DMS53 (cell line): ENCODE data around the gene MALSU1.

ENCODE experiments used
- DNase-seq: peaks from one replicate; lab custom pipeline; 2025; lab: John Stamatoyannopoulos, UW

Gene MALSU1

GRCh38 chr7:23335621-23336020 is 36.5 kb downstream of the MALSU1 start:
- DNase-seq, result no peak

- no peak for DNase-seq
Observed at GRCh38 chr7:23336086-23336485, 36.9 kb downstream of the MALSU1 start.

DNA sequence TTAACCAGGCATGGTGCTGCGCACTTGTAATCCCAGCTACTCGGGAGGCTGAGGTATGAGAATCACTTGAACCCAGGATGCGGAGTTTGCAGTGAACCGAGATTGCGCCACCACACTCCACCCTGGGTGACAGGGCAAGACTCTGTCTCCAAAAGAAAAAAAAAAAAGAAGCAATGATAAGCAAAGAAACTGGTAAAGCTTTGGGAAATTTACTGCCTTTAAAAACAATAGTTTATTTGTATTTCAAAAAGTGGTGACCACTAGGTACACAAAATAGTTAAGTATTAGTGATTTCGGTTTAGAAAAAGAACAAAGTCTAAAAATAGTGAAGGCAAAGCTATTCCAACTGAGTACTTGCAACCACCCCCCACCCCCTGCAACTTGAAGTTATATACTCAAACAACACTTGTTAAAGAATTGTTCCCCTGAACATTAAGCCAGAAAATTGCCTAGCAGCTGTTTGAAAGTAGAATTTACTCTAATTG is 37.7 kb downstream of the MALSU1 start:
- DNase-seq, result no peak

DNA sequence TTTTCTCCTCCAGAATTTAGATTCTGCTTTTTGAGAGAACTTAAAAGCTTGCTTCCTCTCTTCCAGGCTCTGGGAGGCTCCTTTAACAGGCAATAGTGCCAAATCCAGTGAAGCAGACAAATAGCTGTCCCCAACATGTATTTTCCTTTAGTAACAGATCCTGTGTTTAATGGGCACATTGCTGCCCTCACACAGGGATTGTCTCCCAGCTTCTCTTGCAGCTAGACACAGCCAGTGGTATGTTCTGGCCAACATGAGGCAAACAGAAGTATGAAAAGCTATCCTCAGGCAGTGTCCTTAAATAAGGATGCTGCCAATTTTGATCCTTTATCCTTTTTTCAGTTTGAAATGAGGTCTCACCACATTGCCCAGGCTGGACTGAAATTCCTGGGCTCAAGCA is 38.2 kb downstream of the MALSU1 start:
- no peak for DNase-seq

GRCh38 chr7:23338439-23338838 is 39.3 kb downstream of the MALSU1 start:
- no peak for DNase-seq

GRCh38 chr7:23338863-23339262 is 39.7 kb downstream of the MALSU1 start:
- no peak for DNase-seq

DNA sequence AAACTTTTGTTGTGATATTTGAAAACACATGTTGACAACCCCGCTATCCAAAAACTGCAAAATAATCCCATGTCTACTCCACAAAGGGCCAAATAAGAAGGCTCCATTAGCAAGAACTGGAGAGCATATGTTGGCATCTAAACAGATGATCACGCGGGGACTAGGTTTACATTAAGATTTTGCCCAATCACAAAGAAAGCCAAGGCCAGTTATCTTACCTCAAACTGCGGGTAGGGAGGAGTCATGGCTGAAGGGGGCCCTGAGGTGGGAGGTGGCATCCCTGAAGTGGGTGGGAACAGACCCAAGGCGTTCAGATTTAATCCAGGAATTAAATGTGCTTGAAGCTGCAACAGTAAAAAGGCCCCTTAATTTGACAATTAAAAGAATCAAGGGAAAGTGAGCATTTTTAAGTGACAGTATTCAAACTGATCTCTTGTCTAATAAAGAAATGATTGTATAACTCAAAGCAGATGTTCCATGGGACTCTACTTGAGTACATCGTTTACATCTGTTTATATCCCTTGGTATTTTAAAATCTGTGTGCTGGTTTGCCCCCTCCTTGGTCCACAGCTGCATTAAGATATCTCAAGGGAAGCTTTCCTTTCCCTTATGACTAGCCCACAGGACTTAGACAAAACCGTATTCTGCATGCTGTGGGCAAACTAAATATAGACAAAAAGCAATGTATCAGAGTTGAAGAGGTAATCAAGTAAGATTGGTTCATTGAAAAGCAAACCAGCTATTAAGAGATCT is 42.9 kb downstream of the MALSU1 start:
- no peak for DNase-seq

- no peak for DNase-seq
Observed at GRCh38 chr7:23343102-23343501, 44.0 kb downstream of the MALSU1 start.

GRCh38 chr7:23343806-23344475 is 44.8 kb downstream of the MALSU1 start:
- no peak for DNase-seq

DNA sequence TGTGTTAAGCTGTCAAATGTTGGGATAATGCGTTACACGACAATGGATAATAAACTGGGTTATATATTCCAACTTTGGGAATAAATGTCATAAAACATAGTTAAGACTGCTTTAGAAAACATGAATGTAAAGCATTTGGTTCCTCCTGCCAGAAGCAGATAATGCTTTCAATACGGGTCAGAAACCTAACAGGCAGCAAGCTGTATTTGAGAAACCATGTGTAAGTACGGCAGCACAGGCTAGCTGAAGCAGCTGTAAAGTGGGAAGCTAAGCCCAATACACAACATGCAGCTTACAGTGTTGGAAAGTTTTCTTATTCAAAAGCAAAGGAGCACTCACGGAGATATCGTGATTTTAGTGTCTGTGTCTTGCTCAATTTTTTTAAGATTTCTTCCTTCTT is 46.5 kb downstream of the MALSU1 start:
- DNase-seq, result no peak

DNA sequence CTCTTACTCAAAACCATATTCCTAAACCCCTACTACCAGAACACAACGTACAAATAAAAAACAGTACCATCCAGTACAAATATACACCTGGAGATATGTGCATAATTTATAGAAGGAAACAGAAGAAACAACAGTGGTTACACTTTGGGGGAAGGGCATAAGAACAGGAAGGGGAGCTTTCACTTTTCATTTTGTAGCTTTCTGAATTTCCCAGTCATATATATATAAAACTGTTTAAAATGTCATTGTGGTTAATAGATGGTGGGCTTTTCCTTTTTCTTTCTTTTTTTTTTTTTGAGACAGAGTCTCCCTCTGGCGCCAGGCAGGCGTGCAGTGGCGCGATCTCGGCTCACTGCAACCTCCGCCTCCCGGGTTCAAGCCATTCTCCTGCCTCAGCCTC is 47.2 kb downstream of the MALSU1 start:
- DNase-seq, result no peak

DNA sequence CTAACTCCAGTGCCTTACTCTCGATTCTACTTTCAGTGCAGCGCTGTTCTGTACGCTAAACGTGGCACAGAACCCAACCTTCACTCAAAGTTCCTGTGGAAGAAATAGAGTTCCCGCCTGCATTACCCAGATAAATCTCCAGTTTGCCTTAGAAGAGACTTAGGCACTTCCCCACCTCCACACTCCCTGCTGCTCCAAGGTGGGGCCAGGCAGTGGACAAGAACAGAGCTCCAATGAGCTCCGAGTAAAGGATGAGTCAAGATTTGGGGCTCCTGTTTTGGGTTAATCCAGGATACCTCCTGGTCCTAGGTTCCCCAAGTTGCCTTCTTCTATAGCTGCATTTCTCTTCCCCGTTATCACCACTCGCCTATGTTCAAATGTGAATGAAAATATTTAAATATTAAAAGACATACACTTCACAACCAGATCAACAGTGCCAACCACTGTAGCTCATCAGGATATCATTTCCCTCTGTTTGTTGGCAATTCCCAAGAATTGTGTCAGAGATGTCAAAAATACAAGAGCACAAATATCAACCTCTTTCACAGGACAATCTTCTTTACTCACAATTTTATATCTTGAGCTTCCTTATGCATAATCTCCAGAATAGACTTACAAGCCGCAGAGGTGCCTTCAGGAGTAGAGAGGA is 48.0 kb downstream of the MALSU1 start:
- DNase-seq, result no peak

- peak; percentile 44 for DNase-seq
Observed at GRCh38 chr7:23347682-23348180, 48.6 kb downstream of the MALSU1 start.

GRCh38 chr7:23349484-23350157 is 50.5 kb downstream of the MALSU1 start:
- no peak for DNase-seq

DNA sequence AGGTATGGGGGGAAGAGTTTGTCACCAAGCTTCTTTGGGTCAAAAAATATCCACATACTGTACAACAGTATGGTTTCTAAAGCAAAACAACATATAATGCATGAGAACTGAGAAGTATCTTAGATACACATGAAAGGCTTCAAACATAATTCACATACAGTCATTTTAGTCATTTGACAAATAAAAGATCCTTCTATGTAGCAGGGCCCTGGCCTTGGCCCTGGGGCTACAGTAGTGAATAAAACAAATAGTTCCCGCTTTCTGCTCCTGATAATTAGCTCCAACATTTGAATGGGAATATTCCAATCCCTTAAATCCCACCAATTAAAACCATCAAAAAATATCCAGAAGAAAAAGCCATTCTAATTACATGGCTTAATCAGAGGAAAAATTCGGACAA is 51.3 kb downstream of the MALSU1 start:
- no peak for DNase-seq

DNA sequence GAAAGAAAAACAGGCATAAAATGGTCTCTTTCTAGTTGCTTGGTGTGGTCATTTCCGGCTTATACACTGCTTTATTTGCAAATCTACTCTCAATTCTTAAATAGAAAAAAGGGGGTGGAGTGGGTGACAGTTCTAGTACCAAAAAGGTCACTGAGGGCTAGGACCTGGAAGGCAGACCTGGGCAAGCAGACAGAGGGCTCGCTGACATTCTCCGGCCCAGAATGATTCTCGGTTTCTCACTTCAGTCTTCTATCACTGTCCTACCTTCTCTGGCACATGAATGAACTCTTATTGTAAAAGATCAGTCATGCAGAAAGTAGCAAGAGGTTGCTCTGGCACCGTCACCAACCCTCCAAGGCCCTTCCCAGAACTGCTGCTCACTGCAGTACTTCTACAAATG is 54.0 kb downstream of the MALSU1 start:
- DNase-seq, result peak; percentile 95

DNA sequence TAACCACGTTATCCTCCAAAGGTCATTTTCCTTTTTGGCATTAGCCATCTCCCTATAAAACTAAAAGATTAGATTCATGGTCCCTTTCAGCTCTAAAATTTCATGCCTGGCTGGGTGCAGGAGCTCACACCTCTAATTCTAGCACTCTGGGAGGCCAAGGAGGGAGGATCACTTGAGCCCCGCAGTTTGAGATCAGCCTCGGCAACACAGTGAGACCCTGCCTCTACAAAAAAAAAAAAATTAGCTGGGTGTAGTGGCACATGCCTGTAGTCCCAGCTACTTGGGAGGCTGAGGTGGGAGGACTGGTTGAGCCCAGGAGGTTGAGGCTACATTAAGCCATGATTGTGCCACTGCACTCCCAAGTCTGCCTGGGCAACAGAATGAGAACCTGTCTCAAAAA is 57.0 kb downstream of the MALSU1 start:
- DNase-seq, result no peak

- no peak for DNase-seq
Observed at GRCh38 chr7:23356726-23357125, 57.6 kb downstream of the MALSU1 start.

DNA sequence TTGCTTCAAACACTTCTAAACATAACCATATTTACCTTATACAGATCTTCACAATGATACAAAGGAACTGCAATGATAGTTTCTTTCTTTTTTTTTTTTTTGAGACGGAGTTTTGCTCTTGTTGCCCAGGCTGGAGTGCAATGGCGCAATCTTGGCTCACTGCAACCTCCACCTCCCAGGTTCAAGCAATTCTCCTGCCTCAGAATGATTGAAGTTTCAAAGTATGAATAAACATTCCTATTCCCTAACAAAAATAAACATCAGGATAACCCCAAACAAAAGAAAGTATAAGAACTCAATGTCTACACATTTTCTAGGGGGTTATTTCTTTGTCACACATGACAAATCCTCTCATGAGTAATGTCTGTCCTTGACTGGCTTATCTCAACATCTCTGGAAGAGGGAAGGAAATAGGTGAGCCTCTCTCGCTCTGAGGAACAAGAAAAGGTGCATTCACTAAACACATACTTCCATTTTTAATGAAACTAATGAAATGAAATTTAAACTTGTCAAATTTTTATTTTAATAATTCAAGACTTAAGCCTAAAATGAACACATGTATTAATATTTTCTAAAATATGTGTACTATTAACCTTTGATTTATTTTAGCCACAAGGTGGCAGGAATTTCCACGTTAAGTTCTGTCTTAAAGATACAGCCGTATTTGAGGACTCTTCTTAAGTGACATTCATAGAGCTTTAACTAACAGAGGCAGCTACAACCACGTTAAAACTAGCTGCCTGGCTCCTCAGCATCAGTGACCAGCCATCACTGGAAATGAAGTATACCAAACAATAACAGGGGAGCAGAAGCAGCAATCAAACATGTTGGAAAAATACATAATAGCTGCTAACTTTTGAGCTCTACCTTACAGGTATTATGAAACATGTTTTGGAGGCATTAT is 58.3 kb downstream of the MALSU1 start:
- peak; percentile 79 for DNase-seq

GRCh38 chr7:23358152-23358674 is 59.1 kb downstream of the MALSU1 start:
- DNase-seq, result no peak
